D721Med (cell line): ENCODE data around the gene ATP1A2.

Experiments
- DNase-seq: peaks from one replicate; pipeline ENCODE4 v3.0.0; 2011; ENCODE audit warnings: low spot score; ENCODE audit not compliant: insufficient read length
- FAIRE-seq: peaks from 2 replicates; lab custom pipeline; 2011; peaks lifted over from hg19 to GRCh38; lab: Jason Lieb, UNC
- TF ChIP-seq, protein P1 (sequence below): IDR thresholded peaks from 2 replicates; pipeline ENCODE4 v1.5.1; 2012; ENCODE audit warnings: mild to moderate bottlenecking, control low read depth; ENCODE audit not compliant: insufficient read depth; ENCODE audit errors: missing control alignments

The ATP1A2 gene

DNA sequence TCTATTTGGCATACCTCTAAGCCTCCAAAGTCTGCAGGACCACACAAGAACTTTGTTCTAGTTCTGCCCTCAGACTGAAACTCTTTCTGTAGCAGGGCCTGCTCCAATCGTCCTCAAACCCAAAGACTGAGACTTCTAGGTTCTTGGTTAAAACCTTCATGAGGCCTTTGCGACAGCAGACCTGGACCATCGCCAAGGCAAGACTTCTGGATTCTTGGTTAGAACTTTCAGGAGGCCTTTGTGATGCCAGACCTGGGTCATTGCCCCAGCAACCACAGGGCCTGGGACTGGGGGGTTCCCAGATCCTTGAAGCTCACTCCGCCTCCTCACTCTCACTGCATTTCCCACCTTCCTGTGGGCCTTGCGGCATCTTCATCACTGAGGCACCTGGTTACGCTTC, 35.7 kb downstream of the ATP1A2 start, which contains the start of gene ATP1A4:
Gene ATP1A4, plus strand, starts transcription at position 301 of the 400 bp plus-strand sequence. CDS start 438 bp downstream, outside the sequence.
- DNase-seq = no peak
- TF ChIP-seq, protein P1, sequence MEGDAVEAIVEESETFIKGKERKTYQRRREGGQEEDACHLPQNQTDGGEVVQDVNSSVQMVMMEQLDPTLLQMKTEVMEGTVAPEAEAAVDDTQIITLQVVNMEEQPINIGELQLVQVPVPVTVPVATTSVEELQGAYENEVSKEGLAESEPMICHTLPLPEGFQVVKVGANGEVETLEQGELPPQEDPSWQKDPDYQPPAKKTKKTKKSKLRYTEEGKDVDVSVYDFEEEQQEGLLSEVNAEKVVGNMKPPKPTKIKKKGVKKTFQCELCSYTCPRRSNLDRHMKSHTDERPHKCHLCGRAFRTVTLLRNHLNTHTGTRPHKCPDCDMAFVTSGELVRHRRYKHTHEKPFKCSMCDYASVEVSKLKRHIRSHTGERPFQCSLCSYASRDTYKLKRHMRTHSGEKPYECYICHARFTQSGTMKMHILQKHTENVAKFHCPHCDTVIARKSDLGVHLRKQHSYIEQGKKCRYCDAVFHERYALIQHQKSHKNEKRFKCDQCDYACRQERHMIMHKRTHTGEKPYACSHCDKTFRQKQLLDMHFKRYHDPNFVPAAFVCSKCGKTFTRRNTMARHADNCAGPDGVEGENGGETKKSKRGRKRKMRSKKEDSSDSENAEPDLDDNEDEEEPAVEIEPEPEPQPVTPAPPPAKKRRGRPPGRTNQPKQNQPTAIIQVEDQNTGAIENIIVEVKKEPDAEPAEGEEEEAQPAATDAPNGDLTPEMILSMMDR = no peak
- no peak for FAIRE-seq

DNA sequence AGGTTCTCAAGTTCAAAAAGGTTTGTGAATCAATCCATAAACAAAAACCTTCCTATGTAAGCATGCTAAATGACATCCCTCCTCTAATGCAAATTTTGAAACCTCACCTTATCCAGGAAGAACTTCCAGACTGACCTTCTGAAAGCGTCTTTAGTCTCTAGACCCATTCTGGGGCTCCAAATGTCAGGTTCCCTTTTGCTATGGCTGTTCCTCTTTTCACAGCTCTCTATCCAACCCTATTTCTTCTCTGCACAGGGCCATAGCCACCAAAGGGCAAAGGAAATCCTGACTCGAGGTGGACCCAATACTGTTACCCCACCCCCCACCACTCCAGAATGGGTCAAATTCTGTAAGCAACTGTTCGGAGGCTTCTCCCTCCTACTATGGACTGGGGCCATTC, 39.2 kb downstream of the ATP1A2 start:
- FAIRE-seq = no peak

GRCh38 chr1:160156361-160156760, 40.8 kb downstream of the ATP1A2 start:
- TF ChIP-seq, protein P1 = no peak
- DNase-seq = no peak
- no peak for FAIRE-seq

More for the DNA sequence above, 39.2 kb downstream of the ATP1A2 start:
- no peak for DNase-seq
- TF ChIP-seq, protein P1 = no peak

DNA sequence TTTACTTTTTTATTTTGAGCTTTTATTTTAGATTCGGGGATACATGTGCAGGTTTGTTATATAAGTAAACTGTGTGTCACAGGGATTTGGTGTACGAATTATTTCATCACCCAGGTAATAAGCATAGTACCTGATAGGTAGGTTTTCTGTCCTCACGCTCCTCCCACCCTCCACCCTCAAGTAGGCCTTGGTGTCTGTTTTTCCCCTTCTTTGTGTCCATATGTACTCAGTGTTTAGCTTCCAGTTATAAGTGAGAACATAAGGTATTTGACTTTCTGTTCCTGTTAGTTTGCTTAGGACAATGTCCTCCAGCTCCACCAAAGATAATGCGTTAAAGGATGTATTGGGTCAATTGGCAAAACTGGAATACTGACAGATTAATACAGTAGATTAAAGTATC, 41.6 kb downstream of the ATP1A2 start:
- FAIRE-seq (no peak), DNase-seq (no peak)
- TF ChIP-seq, protein P1 = no peak

- FAIRE-seq = no peak
- TF ChIP-seq, protein P1 = no peak
Measured at GRCh38 chr1:160158031-160158430, 42.5 kb downstream of the ATP1A2 start.

DNA sequence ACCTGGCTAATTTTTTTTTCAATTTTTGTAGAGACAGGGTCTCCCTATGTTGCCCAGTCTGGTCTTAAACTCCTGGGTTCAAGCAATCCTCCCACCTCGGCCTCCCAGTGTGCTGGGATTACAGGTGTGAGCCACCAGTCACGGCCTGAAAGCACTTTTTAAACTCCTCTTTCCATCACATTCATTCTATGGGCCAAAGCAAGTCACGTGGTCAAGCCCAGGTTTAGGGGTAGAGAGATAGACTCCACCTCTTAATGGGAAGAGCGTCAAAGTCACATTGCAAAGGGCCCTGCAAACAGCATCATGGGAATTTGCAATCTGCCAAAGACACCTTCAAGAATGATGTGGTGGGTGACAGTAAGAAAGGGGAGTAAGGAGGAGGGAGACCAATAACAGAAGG, 43.0 kb downstream of the ATP1A2 start:
- TF ChIP-seq, protein P1 = no peak
- no peak for FAIRE-seq
- DNase-seq = no peak

More at GRCh38 chr1:160158031-160158430, 42.5 kb downstream of the ATP1A2 start:
- no peak for DNase-seq

GRCh38 chr1:160159846-160160245, 44.3 kb downstream of the ATP1A2 start:
- no peak for FAIRE-seq
- TF ChIP-seq, protein P1 = no peak
- DNase-seq = no peak
